HG02884 (cell line): ENCODE data around the gene SUFU.
A peak's percentile ranks its signal among the peaks of the same experiment; 100 is the strongest.

Experiments used
- ATAC-seq: cut with Tn5 transposase; IDR thresholded peaks from one replicate; pipeline ENCODE4 v1.9.1; 2021; ENCODE audit warnings: mild to moderate bottlenecking, moderate library complexity; ENCODE audit not compliant: unreplicated experiment

SUFU gene

GRCh38 chr10:102631525-102632393, 128.0 kb downstream of the SUFU start:
- no peak for ATAC-seq

- no peak for ATAC-seq
These were observed 128.8 kb downstream of the SUFU start for GRCh38 chr10:102632394-102633111.

- no peak for ATAC-seq
These were observed 129.5 kb downstream of the SUFU start for GRCh38 chr10:102633287-102633686.

- ATAC-seq = no peak
These were observed 130.1 kb downstream of the SUFU start for GRCh38 chr10:102633848-102634247.

- no peak for ATAC-seq
These were observed 130.9 kb downstream of the SUFU start for GRCh38 chr10:102634686-102635085.

GRCh38 chr10:102635377-102635776, 131.6 kb downstream of the SUFU start:
- no peak for ATAC-seq

- ATAC-seq = no peak
These were observed 135.8 kb downstream of the SUFU start for GRCh38 chr10:102639537-102639936.

- no peak for ATAC-seq
These were observed 137.6 kb downstream of the SUFU start for GRCh38 chr10:102641402-102641801.

- peak; percentile 41 for ATAC-seq
These were observed 138.3 kb downstream of the SUFU start for GRCh38 chr10:102641880-102642735.

- ATAC-seq = no peak
These were observed 139.1 kb downstream of the SUFU start for GRCh38 chr10:102642736-102643335.

- no peak for ATAC-seq
These were observed 139.7 kb downstream of the SUFU start for GRCh38 chr10:102643336-102644065.

GRCh38 chr10:102644066-102644645, 140.4 kb downstream of the SUFU start, which contains the start of gene TRIM8:
Gene TRIM8, plus strand, starts transcription at chr10:102644479. Its CDS starts 139 bp downstream, at chr10:102644618.
- no peak for ATAC-seq

- ATAC-seq = no peak
These were observed 141.0 kb downstream of the SUFU start for GRCh38 chr10:102644646-102645387.

- no peak for ATAC-seq
These were observed 141.6 kb downstream of the SUFU start for GRCh38 chr10:102645388-102645740.

- peak; percentile 36 for ATAC-seq
These were observed 142.2 kb downstream of the SUFU start for GRCh38 chr10:102645741-102646609.

GRCh38 chr10:102646610-102647442, 143.1 kb downstream of the SUFU start:
- ATAC-seq = no peak
